ENCODE measurements around the gene ANO4.

DNA sequence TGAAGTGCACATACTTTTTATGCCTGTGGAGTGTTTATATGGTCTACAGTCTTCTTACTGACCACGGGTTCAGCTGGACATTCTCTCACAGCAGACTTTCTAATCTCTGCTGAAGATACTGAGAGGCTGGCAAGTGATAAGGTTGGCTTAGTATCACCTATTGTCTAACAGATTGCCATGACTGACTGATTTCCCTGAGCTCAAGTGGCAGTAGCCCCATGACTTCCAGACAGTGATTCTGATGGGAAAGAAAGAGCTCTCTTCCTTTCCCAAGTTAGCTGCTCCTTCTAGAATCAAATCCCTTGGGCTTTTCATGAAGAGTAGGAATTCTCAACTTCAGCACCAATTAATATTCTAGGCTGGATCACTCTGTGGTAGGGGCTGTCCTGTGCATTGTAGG is 141.4 kb downstream of the ANO4 start:
- TF ChIP-seq, protein P1, sequence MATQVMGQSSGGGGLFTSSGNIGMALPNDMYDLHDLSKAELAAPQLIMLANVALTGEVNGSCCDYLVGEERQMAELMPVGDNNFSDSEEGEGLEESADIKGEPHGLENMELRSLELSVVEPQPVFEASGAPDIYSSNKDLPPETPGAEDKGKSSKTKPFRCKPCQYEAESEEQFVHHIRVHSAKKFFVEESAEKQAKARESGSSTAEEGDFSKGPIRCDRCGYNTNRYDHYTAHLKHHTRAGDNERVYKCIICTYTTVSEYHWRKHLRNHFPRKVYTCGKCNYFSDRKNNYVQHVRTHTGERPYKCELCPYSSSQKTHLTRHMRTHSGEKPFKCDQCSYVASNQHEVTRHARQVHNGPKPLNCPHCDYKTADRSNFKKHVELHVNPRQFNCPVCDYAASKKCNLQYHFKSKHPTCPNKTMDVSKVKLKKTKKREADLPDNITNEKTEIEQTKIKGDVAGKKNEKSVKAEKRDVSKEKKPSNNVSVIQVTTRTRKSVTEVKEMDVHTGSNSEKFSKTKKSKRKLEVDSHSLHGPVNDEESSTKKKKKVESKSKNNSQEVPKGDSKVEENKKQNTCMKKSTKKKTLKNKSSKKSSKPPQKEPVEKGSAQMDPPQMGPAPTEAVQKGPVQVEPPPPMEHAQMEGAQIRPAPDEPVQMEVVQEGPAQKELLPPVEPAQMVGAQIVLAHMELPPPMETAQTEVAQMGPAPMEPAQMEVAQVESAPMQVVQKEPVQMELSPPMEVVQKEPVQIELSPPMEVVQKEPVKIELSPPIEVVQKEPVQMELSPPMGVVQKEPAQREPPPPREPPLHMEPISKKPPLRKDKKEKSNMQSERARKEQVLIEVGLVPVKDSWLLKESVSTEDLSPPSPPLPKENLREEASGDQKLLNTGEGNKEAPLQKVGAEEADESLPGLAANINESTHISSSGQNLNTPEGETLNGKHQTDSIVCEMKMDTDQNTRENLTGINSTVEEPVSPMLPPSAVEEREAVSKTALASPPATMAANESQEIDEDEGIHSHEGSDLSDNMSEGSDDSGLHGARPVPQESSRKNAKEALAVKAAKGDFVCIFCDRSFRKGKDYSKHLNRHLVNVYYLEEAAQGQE (IDR thresholded peaks at IDR 0.05; ENCODE audit: insufficient replicate concordance, low read depth) = no peak
- TF ChIP-seq, protein P2, sequence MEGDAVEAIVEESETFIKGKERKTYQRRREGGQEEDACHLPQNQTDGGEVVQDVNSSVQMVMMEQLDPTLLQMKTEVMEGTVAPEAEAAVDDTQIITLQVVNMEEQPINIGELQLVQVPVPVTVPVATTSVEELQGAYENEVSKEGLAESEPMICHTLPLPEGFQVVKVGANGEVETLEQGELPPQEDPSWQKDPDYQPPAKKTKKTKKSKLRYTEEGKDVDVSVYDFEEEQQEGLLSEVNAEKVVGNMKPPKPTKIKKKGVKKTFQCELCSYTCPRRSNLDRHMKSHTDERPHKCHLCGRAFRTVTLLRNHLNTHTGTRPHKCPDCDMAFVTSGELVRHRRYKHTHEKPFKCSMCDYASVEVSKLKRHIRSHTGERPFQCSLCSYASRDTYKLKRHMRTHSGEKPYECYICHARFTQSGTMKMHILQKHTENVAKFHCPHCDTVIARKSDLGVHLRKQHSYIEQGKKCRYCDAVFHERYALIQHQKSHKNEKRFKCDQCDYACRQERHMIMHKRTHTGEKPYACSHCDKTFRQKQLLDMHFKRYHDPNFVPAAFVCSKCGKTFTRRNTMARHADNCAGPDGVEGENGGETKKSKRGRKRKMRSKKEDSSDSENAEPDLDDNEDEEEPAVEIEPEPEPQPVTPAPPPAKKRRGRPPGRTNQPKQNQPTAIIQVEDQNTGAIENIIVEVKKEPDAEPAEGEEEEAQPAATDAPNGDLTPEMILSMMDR (IDR thresholded peaks at IDR 0.05; ENCODE audit: insufficient read depth, low read length) = no peak
- TF ChIP-seq GABPA (IDR thresholded peaks at IDR 0.05; ENCODE audit: low read depth) = no peak
- no peak for TF ChIP-seq POLR2AphosphoS5 (IDR thresholded peaks at IDR 0.05; ENCODE audit: low read depth)

Measured in HL-60 (cell line).